Kidney epithelial cell (primary cell): Measurements from ENCODE around the gene NUB1. TPM values are rescaled to one million over a fixed set of nuclear protein-coding genes. Genes with fewer than 3 reads are reported as not detected.

Experiments used
- DNase-seq: peaks from one replicate; pipeline ENCODE4 v3.0.0-alpha.2; 2010; ENCODE audit warnings: low read depth
- H3K27me3 ChIP-seq: 2 replicates; pipeline ENCODE4 v1.6.0; 2011; ENCODE audit warnings: low read length; ENCODE audit not compliant: control insufficient read depth, insufficient read depth
- H3K36me3 ChIP-seq: 2 replicates; pipeline ENCODE4 v1.5.1; 2011; ENCODE audit warnings: low read length; ENCODE audit not compliant: control insufficient read depth, insufficient read depth
- H3K4me3 ChIP-seq: 2 replicates; pipeline ENCODE4 v1.5.1; 2011; ENCODE audit warnings: low read depth, mild to moderate bottlenecking, control low read depth, low read length
- CTCF ChIP-seq: IDR thresholded peaks from 2 replicates; pipeline ENCODE4 v1.5.1; 2011; ENCODE audit warnings: mild to moderate bottlenecking, moderate library complexity, low read length, control low read depth, inconsistent platforms; ENCODE audit not compliant: insufficient read depth, poor library complexity, severe bottlenecking
- total RNA-seq: library from RNA; depleted of rRNA; stranded (reverse); fragments of >200 nt; gene quantifications from 2 replicates; pipeline ENCODE4 v1.2.3, GENCODE V29; 2015

NUB1 gene
- total RNA-seq, 1 donor from 2014 or later, result 60.2 TPM

GRCh38 chr7:151347200-151347599 is 5.6 kb downstream of the NUB1 start:
- DNase-seq, result no peak
- Histone ChIP-seq H3K36me3 (peaks cover 3% of the 10 kb centered on the region), H3K27me3 (no peaks in the 10 kb centered on the region), H3K4me3 (no peak overlapping the region)
- TF ChIP-seq CTCF, result no peak

- H3K4me3 ChIP-seq, result no peak overlapping the region
- no peak for DNase-seq
- no peak for TF ChIP-seq CTCF
- H3K27me3 ChIP-seq, result no peaks in the 10 kb centered on the region
- H3K36me3 ChIP-seq, result peaks cover 3% of the 10 kb centered on the region
Measured at GRCh38 chr7:151348970-151349369, 7.4 kb downstream of the NUB1 start.

GRCh38 chr7:151349507-151349853 is 7.9 kb downstream of the NUB1 start:
- Histone ChIP-seq H3K4me3 (peak overlapping the region; percentile 19), H3K36me3 (peaks cover 3% of the 10 kb centered on the region), H3K27me3 (no peaks in the 10 kb centered on the region)
- no peak for TF ChIP-seq CTCF
- DNase-seq, result no peak

GRCh38 chr7:151351027-151351426 is 9.4 kb downstream of the NUB1 start:
- no peak for DNase-seq
- no peaks in the 10 kb centered on the region for H3K27me3 ChIP-seq
- peaks cover 1% of the 10 kb centered on the region for H3K36me3 ChIP-seq
- TF ChIP-seq CTCF, result peak; percentile 38
- H3K4me3 ChIP-seq, result no peak overlapping the region

GRCh38 chr7:151351967-151352366 is 10.4 kb downstream of the NUB1 start:
- H3K4me3 ChIP-seq, result no peak overlapping the region
- DNase-seq, result no peak
- H3K36me3 ChIP-seq, result no peaks in the 10 kb centered on the region
- no peak for TF ChIP-seq CTCF
- H3K27me3 ChIP-seq, result no peaks in the 10 kb centered on the region

- no peaks in the 10 kb centered on the region for H3K27me3 ChIP-seq
- no peak for TF ChIP-seq CTCF
- H3K4me3 ChIP-seq, result no peak overlapping the region
- H3K36me3 ChIP-seq, result no peaks in the 10 kb centered on the region
- DNase-seq, result no peak
Measured at GRCh38 chr7:151352512-151352911, 10.9 kb downstream of the NUB1 start.
